Right lobe of liver (tissue), 6 donors: ENCODE measurements around the gene ADAMTS7. TPM values are rescaled to one million over a fixed set of nuclear protein-coding genes. Genes with fewer than 3 reads are reported as not detected.
A peak's percentile ranks its signal among the peaks of the same experiment; 100 is the strongest.

Experiments
- ATAC-seq, 4 donors: fragments of 200-7000 bp; cut with Tn5 transposase; one replicate each; pipeline ENCODE4 v1.9.1; 2020; ENCODE audit warnings: mild to moderate bottlenecking in 4 of 4, moderate library complexity in 4 of 4
- DNase-seq, 3 donors: peaks; one replicate each; pipeline ENCODE4 v3.0.0-alpha.2; 2020
- H3K27ac ChIP-seq, 3 donors: fragments of 200-600 bp; one replicate each; pipeline ENCODE4 v1.8.0; 2022
- H3K27me3 ChIP-seq, 2 donors: fragments of 200-600 bp; one replicate each; pipeline ENCODE4 v1.8.0; 2022
- H3K36me3 ChIP-seq, 4 donors: fragments of 200-600 bp; sonication (generic) in 1 of 4; one replicate each; pipeline versions ENCODE4 v1.5.1 to v1.8.0; 2017 to 2022; ENCODE audit warnings: control low read depth in 1 of 4
- H3K4me1 ChIP-seq, 4 donors: fragments of 200-600 bp; sonication (generic) in 1 of 4; one replicate each; pipeline versions ENCODE4 v1.5.1 to v1.8.0; 2017 to 2022; ENCODE audit warnings: control low read depth in 1 of 4
- H3K4me3 ChIP-seq, 3 donors: fragments of 200-600 bp; one replicate each; pipeline ENCODE4 v1.8.0; 2022
- H3K9me3 ChIP-seq, 4 donors: fragments of 200-600 bp; sonication (generic) in 1 of 4; one replicate each; pipeline versions ENCODE4 v1.5.1 to v1.8.0; 2017 to 2022; ENCODE audit warnings: control low read depth in 1 of 4
- CTCF ChIP-seq, 4 donors: fragments of 200-600 bp in 3 of 4; fragments of 450-650 bp in 1 of 4; IDR thresholded peaks; one replicate each; pipeline versions ENCODE4 v1.5.1 to v1.8.0; 2016 to 2022; ENCODE audit warnings: antibody characterized with exemption in 4 of 4, mild to moderate bottlenecking in 2 of 4
- POLR2A ChIP-seq: fragments of 450-650 bp; IDR thresholded peaks from one replicate; pipeline ENCODE4 v1.6.1; 2017; ENCODE audit warnings: antibody characterized with exemption, mild to moderate bottlenecking
- WGBS: methylation state at CpG from one replicate; pipeline ENCODE4 v1.1.6; 2018; ENCODE audit warnings: low coverage, low lambda C conversion rate; ENCODE audit not compliant: insufficient coverage; ENCODE audit errors: missing lambda C conversion rate; 5-methylcytosine and 5-hydroxymethylcytosine counted together
- intact Hi-C, 2 donors: fragments of 100-400 bp; cut with DNase I; formaldehyde crosslinking; loops; one replicate each; pipeline versions ENCODE4 v1.11.2 to v1.14.1; 2022
- long read RNA-seq: library from polyadenylated mRNA; unstranded; transcript quantifications from one replicate; pipeline ENCODE4 v2.0.0, GENCODE V29; 2019
- total RNA-seq, 6 experiments: library from RNA; depleted of rRNA in 2 of 6; stranded (reverse); fragments of >200 nt in 2 of 6; fragmentation: NEBNext Ultra II Directional in 3 of 6; extraction: Animal tissue kit (Norgen Biotek cat#: 25700) in 3 of 6; gene quantifications; one replicate each; pipeline versions ENCODE4 v1.1.0 to v1.2.4, GENCODE V29; 2016 to 2023
- donor health status: DM: no; HTN: yes; CAD: no.
- donor health status: DM: no; HTN: no; CAD: no.
- donor health status: DM: no; HTN: no; CAD: no.
- donor health status: DM: no; HTN: yes; CAD: no.
- donor health status: DM: no; HTN: yes; CAD: no.

The ADAMTS7 gene
- 1 to 10 TPM in 3 of 6 experiments, under 1 TPM in 3; 0.49 to 1.4 (median 1.1) TPM for total RNA-seq
- long read RNA-seq: 0 reads

GRCh38 chr15:78811124-78811824, at the start of gene ADAMTS7:
TSS of gene ADAMTS7 (minus strand) at chr15:78811464. CDS start at chr15:78811220, 244 bp downstream.
- peak; percentile 82 to 89 (median 86) for ATAC-seq
- no peaks in the 10 kb centered on the region for H3K9me3 ChIP-seq
- WGBS: no CpG with 5 or more reads among the region's 73 CpGs
- peak in 2 of 3 donors; percentile 62 to 74 for DNase-seq
- H3K4me1 ChIP-seq: peaks cover 0 to 10% (median 0%) of the 10 kb centered on the region in 4 donors
- H3K36me3 ChIP-seq: no peaks in the 10 kb centered on the region
- intact Hi-C loops: no loop called here
- H3K4me3 ChIP-seq: peak within 1 kb of the TSS; percentile 57 to 64 (median 58)
- H3K27me3 ChIP-seq: peaks cover 0 to 15% of the 10 kb centered on the region in 2 donors
- H3K27ac ChIP-seq: peak within 1 kb of the TSS in 2 of 3 donors; percentile 42 to 47
- TF ChIP-seq POLR2A (no peak), CTCF (IDR thresholded peaks at IDR 0.05) (peak; percentile 36 to 53 (median 39))

- H3K27me3 ChIP-seq: no peaks in the 10 kb centered on the region
- DNase-seq (peak; percentile 72 to 79 (median 75)), ATAC-seq (peak; percentile 86 to 96 (median 94))
- H3K9me3 ChIP-seq: no peaks in the 10 kb centered on the region
- H3K4me1 ChIP-seq: no peaks in the 10 kb centered on the region
- H3K4me3 ChIP-seq: peak overlapping the region; percentile 25 to 60 (median 50)
- intact Hi-C loops: no loop called here
- H3K27ac ChIP-seq: no peak overlapping the region
- TF ChIP-seq CTCF (IDR thresholded peaks at IDR 0.05) (peak; percentile 48 to 54 (median 53)), POLR2A (no peak)
- no peaks in the 10 kb centered on the region for H3K36me3 ChIP-seq
- 1% methylated on average over 24 of the region's 28 CpGs for WGBS
These were observed 48.9 kb upstream of the ADAMTS7 start for GRCh38 chr15:78859971-78860719.

- Histone ChIP-seq H3K9me3 (no peaks in the 10 kb centered on the region), H3K27me3 (no peaks in the 10 kb centered on the region), H3K36me3 (no peaks in the 10 kb centered on the region), H3K4me1 (no peaks in the 10 kb centered on the region), H3K4me3 (no peak overlapping the region), H3K27ac (no peak overlapping the region)
- DNase-seq (no peak), ATAC-seq (no peak)
- intact Hi-C loops: no loop called here
- 63% methylated on average over 4 of the region's 4 CpGs for WGBS
- TF ChIP-seq POLR2A: no peak
- no peak for TF ChIP-seq CTCF (IDR thresholded peaks at IDR 0.05)
These were observed 44.5 kb upstream of the ADAMTS7 start for GRCh38 chr15:78855746-78856145.

- WGBS: 71% methylated on average over 1 of the region's 2 CpGs
- no peaks in the 10 kb centered on the region for H3K9me3 ChIP-seq
- H3K4me3 ChIP-seq: no peak overlapping the region
- no peaks in the 10 kb centered on the region for H3K27me3 ChIP-seq
- intact Hi-C loops: no loop called here
- no peaks in the 10 kb centered on the region for H3K4me1 ChIP-seq
- no peaks in the 10 kb centered on the region for H3K36me3 ChIP-seq
- DNase-seq: no peak
- TF ChIP-seq POLR2A (no peak), CTCF (IDR thresholded peaks at IDR 0.05) (no peak)
- no peak for ATAC-seq
- H3K27ac ChIP-seq: no peak overlapping the region
These were observed 43.6 kb upstream of the ADAMTS7 start for GRCh38 chr15:78854833-78855372.
